Endothelial cell of umbilical vein (primary cell): ENCODE data around the gene SCYL2.

Experiments used
- EZH2 ChIP-seq: IDR thresholded peaks from 2 replicates; pipeline ENCODE4 v1.6.1; 2012; ENCODE audit warnings: borderline replicate concordance, low read depth, mild to moderate bottlenecking, moderate library complexity, low read length, inconsistent platforms; ENCODE audit not compliant: severe bottlenecking
- POLR2A ChIP-seq: IDR thresholded peaks from 2 replicates; pipeline ENCODE4 v1.6.1; 2012; ENCODE audit warnings: low read depth, mild to moderate bottlenecking, control low read depth, low read length
- POLR2AphosphoS5 ChIP-seq: IDR thresholded peaks from 2 replicates; pipeline ENCODE4 v1.6.1; 2012; ENCODE audit warnings: low read depth, mild to moderate bottlenecking, control low read depth, low read length, moderate library complexity; ENCODE audit not compliant: insufficient read depth
- TF ChIP-seq, protein P1 (sequence below), 2 donors: IDR thresholded peaks; 1 replicate in 1 of 2; 2 replicates in 1 of 2; pipeline ENCODE4 v1.5.1; 2011; ENCODE audit warnings: low read length in 2 of 2, mild to moderate bottlenecking in 2 of 2, moderate library complexity in 2 of 2, control low read depth in 1 of 2, inconsistent platforms in 1 of 2, low read depth in 1 of 2; ENCODE audit not compliant: insufficient read depth in 1 of 2; ENCODE audit errors: extremely low read depth in 1 of 2
- TF ChIP-seq, protein P2 (sequence below): IDR thresholded peaks from 2 replicates; pipeline ENCODE4 v1.6.1; 2011; ENCODE audit not compliant: insufficient read depth, insufficient read length

DNA sequence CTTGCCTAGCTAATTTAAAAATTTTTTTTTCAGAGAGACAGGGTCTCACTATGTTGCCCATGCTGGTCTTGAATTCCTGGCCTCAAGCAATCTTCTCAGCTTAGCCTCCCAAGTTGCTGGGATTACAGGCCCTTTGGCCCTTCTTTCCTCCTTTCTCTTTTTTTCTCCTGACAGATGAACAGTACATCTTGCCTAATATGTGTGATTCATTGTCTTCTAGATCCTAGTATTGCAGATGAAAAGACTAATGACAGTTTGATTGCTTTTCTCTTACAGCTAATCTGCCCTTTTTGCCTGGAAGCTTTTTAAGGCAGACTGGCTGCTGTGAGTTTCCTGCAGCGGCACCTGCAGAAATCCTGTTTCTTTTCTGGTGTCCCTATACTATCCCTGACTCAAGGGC, 12.1 kb upstream of the SCYL2 start:
- TF ChIP-seq POLR2A (no peak), EZH2 (no peak), POLR2AphosphoS5 (no peak)
- TF ChIP-seq, protein P1, sequence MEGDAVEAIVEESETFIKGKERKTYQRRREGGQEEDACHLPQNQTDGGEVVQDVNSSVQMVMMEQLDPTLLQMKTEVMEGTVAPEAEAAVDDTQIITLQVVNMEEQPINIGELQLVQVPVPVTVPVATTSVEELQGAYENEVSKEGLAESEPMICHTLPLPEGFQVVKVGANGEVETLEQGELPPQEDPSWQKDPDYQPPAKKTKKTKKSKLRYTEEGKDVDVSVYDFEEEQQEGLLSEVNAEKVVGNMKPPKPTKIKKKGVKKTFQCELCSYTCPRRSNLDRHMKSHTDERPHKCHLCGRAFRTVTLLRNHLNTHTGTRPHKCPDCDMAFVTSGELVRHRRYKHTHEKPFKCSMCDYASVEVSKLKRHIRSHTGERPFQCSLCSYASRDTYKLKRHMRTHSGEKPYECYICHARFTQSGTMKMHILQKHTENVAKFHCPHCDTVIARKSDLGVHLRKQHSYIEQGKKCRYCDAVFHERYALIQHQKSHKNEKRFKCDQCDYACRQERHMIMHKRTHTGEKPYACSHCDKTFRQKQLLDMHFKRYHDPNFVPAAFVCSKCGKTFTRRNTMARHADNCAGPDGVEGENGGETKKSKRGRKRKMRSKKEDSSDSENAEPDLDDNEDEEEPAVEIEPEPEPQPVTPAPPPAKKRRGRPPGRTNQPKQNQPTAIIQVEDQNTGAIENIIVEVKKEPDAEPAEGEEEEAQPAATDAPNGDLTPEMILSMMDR (IDR thresholded peaks at IDR 0.05; ENCODE audit: extremely low read depth in 1 of 2, insufficient read depth in 1 of 2, low read depth in 1 of 2, low read length in 2 of 2): no peak
- TF ChIP-seq, protein P2, sequence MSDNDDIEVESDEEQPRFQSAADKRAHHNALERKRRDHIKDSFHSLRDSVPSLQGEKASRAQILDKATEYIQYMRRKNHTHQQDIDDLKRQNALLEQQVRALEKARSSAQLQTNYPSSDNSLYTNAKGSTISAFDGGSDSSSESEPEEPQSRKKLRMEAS: no peak
